HG03439 (cell line): ENCODE measurements around the gene USP31.

ENCODE experiments used
- ATAC-seq: cut with Tn5 transposase; IDR thresholded peaks from one replicate; pipeline ENCODE4 v1.9.1; 2021; ENCODE audit warnings: mild to moderate bottlenecking, moderate library complexity; ENCODE audit not compliant: unreplicated experiment

The USP31 gene

GRCh38 chr16:23132775-23133463 lies 16.3 kb downstream of the USP31 start:
- ATAC-seq, result no peak

DNA sequence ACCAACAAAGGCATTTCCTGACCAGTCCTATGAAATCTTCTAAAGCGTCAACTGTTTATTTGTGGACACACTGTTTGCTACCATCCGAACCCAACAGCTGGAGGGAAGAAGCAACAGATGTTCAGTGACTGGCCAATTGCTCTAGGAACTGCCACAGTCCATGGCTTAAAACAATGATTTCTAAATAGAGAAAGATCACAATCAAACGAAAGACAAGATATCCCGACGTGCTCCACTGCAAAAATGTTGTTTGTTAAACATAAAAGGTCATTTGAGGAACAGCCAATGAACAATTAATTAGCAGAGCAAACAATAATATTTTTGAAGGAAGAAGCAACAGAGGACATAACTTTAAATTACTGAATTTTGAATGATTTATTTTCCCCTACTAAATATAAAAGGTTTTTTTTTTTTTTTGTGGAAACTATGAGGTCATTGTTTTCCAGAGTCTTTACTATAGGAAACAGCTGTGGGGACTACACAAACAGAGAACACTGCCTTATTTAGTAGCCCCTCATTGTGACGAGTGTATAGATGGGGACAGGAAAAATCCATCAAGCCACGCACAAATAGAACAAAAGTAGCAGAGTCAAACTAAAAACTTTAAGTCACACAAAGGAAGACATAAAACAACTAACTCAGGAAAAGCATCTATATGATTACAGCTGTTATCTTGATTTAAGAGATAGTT lies 17.2 kb downstream of the USP31 start:
- ATAC-seq, result no peak

GRCh38 chr16:23131436-23131835 lies 17.8 kb downstream of the USP31 start:
- no peak for ATAC-seq

GRCh38 chr16:23131036-23131435 lies 18.2 kb downstream of the USP31 start:
- no peak for ATAC-seq

- no peak for ATAC-seq
Measured at GRCh38 chr16:23129686-23130085, 19.6 kb downstream of the USP31 start.

GRCh38 chr16:23128056-23128455 lies 21.2 kb downstream of the USP31 start:
- no peak for ATAC-seq

GRCh38 chr16:23125277-23125676 lies 24.0 kb downstream of the USP31 start:
- ATAC-seq, result no peak

DNA sequence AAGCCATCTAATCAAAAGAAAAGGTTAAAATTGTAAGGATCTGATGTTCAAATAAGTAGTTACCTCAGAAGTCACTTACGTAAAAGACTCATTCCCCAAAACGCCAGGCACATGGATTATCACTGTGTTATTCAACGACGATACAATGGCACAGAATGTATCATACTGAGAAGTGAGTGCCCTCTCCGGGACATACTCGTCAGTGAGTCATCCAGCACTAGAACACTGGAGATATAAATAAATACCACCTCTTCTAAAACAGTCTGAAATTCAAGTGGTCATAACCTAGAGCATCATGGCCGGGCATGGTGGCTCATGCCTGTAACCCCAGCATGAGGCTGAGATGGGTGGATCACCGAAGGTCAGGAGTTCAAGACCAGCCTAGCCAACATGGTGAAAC lies 24.9 kb downstream of the USP31 start:
- ATAC-seq, result no peak

DNA sequence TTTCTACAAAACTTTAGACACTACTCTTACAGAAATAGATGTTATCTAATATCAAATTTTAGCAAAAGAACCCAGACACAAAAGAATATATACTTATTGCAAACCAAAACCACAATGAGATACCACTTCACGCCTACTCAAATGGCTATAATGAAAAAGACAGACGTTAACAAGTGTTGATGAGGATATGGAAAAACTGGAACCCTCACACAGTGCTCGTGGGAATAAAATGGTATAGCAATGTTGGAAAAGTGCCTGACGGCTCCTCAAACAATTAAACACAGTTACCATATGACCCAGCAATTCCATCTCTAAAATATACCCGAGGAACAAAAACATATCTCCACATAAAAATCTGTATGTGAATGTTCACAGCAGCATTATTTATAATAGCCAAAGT lies 27.1 kb downstream of the USP31 start:
- no peak for ATAC-seq

DNA sequence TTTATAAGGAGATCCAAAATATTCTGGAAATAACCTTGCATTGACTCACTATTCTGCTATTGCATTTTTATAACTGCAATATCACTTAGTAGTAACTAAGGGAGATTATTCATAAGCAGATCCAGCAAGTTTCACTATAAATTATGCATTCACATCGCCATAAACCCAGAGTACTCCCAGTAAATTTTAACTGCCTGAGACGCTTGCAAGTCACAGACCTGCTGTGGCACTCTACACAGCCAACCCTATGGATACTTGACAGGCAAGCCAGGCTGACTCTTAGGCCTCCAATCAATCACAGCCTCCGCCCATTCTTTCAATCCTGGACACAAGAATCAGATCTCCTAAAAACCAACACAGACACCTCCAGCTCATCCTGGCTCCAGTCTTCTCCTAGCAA lies 28.2 kb downstream of the USP31 start:
- no peak for ATAC-seq

DNA sequence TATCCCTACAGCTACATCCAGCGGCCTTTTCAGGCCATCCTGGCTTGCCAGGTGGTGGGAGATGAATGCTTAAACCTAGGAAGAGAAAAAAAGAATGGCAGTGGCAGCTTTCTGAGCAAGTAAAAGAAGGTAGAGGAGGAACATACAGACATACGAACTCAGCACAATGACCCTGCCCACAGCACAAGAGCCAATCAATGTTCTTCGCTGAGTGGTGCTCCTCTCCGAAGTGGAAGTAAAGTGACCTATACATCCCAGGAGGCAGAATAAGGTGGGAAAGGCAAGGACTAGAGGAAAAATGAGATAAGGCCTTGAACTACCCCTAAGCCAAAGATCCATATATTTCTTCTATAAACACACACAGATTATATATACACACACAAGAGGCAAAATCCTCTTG lies 28.7 kb downstream of the USP31 start:
- ATAC-seq, result no peak

GRCh38 chr16:23119570-23119969 lies 29.7 kb downstream of the USP31 start:
- ATAC-seq, result no peak

DNA sequence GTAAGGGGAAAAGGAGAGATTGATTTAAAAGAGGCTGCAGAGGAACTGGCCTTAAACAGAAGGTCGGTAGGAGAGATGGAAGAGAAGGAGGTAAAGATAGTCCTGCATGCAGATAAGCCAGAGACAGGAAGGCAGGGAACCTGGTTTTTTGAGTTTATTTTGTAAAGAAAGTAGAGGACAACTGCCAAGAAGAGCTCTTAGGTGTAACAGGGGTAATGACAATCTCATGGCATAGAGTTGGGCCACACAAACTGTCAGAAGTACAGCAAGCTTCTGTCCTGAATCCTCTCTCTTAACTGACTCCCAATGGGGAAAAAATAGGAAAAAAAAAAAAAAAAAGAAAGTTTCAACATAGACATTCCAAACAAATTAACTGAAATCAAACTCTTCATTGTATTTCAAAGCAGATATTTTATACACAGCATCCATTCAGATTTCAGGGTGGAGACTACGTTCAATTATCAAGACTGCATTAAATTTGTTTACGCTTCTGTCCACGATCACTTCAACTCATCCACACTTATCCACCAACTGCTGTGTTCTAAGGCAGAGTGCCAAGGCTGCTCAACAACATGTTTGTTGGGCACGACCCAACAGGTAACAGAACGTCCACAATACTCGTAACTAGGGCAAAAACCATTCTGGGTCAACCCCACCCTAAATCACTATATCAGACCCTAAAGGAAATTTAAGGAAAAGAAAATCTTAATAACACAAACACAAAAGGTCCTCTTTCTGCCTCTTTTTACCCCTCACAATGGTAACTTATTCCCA lies 34.9 kb downstream of the USP31 start:
- no peak for ATAC-seq

- no peak for ATAC-seq
Measured at GRCh38 chr16:23113185-23113584, 36.1 kb downstream of the USP31 start.

GRCh38 chr16:23110257-23110899 lies 38.9 kb downstream of the USP31 start:
- no peak for ATAC-seq

- no peak for ATAC-seq
Measured at GRCh38 chr16:23107936-23108335, 41.3 kb downstream of the USP31 start.

DNA sequence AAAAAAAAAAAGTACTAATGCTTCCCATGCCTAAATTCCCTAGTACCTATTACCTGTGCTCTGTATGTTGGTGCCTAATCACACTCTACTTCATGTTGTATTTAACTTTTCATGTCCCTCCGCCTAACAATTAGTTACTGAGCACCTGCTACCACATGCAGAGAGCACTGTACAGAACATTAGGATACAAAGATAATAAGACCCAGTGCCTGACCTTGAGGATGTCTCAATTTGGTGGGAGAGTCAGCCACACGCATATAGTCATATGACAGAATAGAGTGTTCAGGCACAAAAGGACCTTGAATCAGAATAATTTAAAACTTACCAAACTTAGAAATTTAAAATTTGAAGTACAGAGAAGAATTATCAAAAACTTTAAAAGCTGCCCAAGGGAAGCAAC lies 42.1 kb downstream of the USP31 start:
- ATAC-seq, result no peak

- ATAC-seq, result no peak
Measured at GRCh38 chr16:23105309-23105708, 43.9 kb downstream of the USP31 start.

GRCh38 chr16:23104032-23104955 lies 45.0 kb downstream of the USP31 start:
- no peak for ATAC-seq

- ATAC-seq, result no peak
Measured at GRCh38 chr16:23103603-23104002, 45.6 kb downstream of the USP31 start.
